GM23248 (cell line): ENCODE measurements around the gene UGT1A4. TPM values are rescaled to one million over a fixed set of nuclear protein-coding genes. Genes with fewer than 3 reads are reported as not detected.

Source experiments
- DNase-seq: peaks from one replicate; pipeline ENCODE4 v3.0.0-alpha.2; 2015
- H2AFZ ChIP-seq: fragments of 200-600 bp; sonication (generic); 2 replicates; pipeline ENCODE4 v1.6.1; 2016; ENCODE audit warnings: antibody characterized with exemption
- H3F3A ChIP-seq: fragments of 200-600 bp; sonication (generic); 2 replicates; pipeline ENCODE4 v1.6.1; 2016; ENCODE audit warnings: mild to moderate bottlenecking, antibody characterized with exemption, mixed run types; ENCODE audit not compliant: insufficient read depth
- H3K27ac ChIP-seq: fragments of 200-600 bp; sonication (generic); 2 replicates; pipeline ENCODE4 v1.5.1; 2016; ENCODE audit warnings: mild to moderate bottlenecking
- H3K27me3 ChIP-seq: fragments of 200-600 bp; sonication (generic); replicated peaks from 2 replicates; pipeline ENCODE4 v1.6.1; 2016; ENCODE audit warnings: mild to moderate bottlenecking; ENCODE audit not compliant: insufficient read depth
- H3K36me3 ChIP-seq: fragments of 200-600 bp; sonication (generic); 2 replicates; pipeline ENCODE4 v1.6.1; 2016; ENCODE audit warnings: low read depth, mild to moderate bottlenecking
- H3K4me1 ChIP-seq: fragments of 200-600 bp; sonication (generic); 2 replicates; pipeline ENCODE4 v1.6.1; 2016; ENCODE audit warnings: mild to moderate bottlenecking; ENCODE audit not compliant: insufficient read depth
- H3K4me2 ChIP-seq: fragments of 200-600 bp; sonication (generic); one replicate; pipeline ENCODE4 v1.6.1; 2016; ENCODE audit warnings: mild to moderate bottlenecking; ENCODE audit not compliant: unreplicated experiment
- H3K4me3 ChIP-seq: fragments of 200-600 bp; sonication (generic); 2 replicates; pipeline ENCODE4 v1.5.1; 2016; ENCODE audit warnings: mild to moderate bottlenecking
- H3K79me2 ChIP-seq: fragments of 200-600 bp; sonication (generic); 2 replicates; pipeline ENCODE4 v1.6.1; 2016; ENCODE audit warnings: mild to moderate bottlenecking; ENCODE audit not compliant: insufficient read depth
- H3K9ac ChIP-seq: fragments of 200-600 bp; sonication (generic); 2 replicates; pipeline ENCODE4 v1.6.1; 2016; ENCODE audit warnings: mild to moderate bottlenecking
- H3K9me2 ChIP-seq: fragments of 200-600 bp; sonication (generic); 2 replicates; pipeline ENCODE4 v1.6.1; 2016; ENCODE audit warnings: mixed run types, mild to moderate bottlenecking, moderate library complexity; ENCODE audit not compliant: insufficient read depth
- H3K9me3 ChIP-seq: fragments of 200-600 bp; sonication (generic); one replicate; pipeline ENCODE4 v1.6.1; 2017; ENCODE audit warnings: low read depth
- H4K20me1 ChIP-seq: fragments of 200-600 bp; sonication (generic); 2 replicates; pipeline ENCODE4 v1.6.0; 2016; ENCODE audit not compliant: insufficient read depth
- EZH2 ChIP-seq: fragments of 200-600 bp; sonication (generic); IDR thresholded peaks from 2 replicates; pipeline ENCODE4 v1.6.1; 2018; ENCODE audit warnings: antibody characterized with exemption, mild to moderate bottlenecking; ENCODE audit not compliant: insufficient read depth, poor library complexity, severe bottlenecking
- EZH2phosphoT487 ChIP-seq: fragments of 200-600 bp; sonication (generic); IDR thresholded peaks from 2 replicates; pipeline ENCODE4 v1.6.1; 2018; ENCODE audit warnings: antibody characterized with exemption, moderate library complexity, mild to moderate bottlenecking, low read depth; ENCODE audit not compliant: insufficient read depth
- WGBS, 2 experiments: methylation state at CpG; one replicate each; pipeline ENCODE4 v1.1.6; 2015 to 2017; ENCODE audit warnings: low lambda C conversion rate in 2 of 2, low coverage in 1 of 2; ENCODE audit errors: missing lambda C conversion rate in 2 of 2; 5-methylcytosine and 5-hydroxymethylcytosine counted together
- in situ Hi-C: fragments of 300-500 bp; cut with MboI; formaldehyde crosslinking; loops from 2 replicates; pipeline ENCODE4 v1.15.0; 2020
- polyA plus RNA-seq: library from polyadenylated mRNA; unstranded; fragments of >200 nt; fragmentation: Nextera tagmentation; extraction: Ambion mirVana; gene quantifications from 2 replicates; pipeline ENCODE4 v1.2.1, GENCODE V29; 2016
- total RNA-seq: library from RNA; depleted of rRNA; stranded (reverse); fragments of >200 nt; shearing (Covaris generic); gene quantifications from 2 replicates; pipeline ENCODE4 v1.2.3, GENCODE V29; 2014

Gene UGT1A4
- total and polyA plus RNA-seq, 2 experiments from 2014 or later: not detected

- H3K9me2 ChIP-seq: no peaks in the 10 kb centered on the region
- peaks cover 16% of the 10 kb centered on the region for H3K27me3 ChIP-seq
- no peak overlapping the region for H3K4me2 ChIP-seq
- H3K9me3 ChIP-seq: no peaks in the 10 kb centered on the region
- DNase-seq: no peak
- no peak overlapping the region for H3K27ac ChIP-seq
- no peak overlapping the region for H3K4me3 ChIP-seq
- no peak overlapping the region for H3K9ac ChIP-seq
- in situ Hi-C loops: no loop called here
- TF ChIP-seq EZH2phosphoT487: no peak
- TF ChIP-seq EZH2: no peak
- H3F3A ChIP-seq: no peaks in the 10 kb centered on the region
- H4K20me1 ChIP-seq: no peaks in the 10 kb centered on the region
- no peaks in the 10 kb centered on the region for H3K4me1 ChIP-seq
- no peaks in the 10 kb centered on the region for H3K79me2 ChIP-seq
- H2AFZ ChIP-seq: no peak overlapping the region
- H3K36me3 ChIP-seq: no peaks in the 10 kb centered on the region
- 21 to 31% methylated on average over 7 of the region's 7 CpGs for WGBS, 2 experiments
Observed at GRCh38 chr2:233799087-233799665, 80.6 kb downstream of the UGT1A4 start.

- no peak for DNase-seq
- Histone ChIP-seq H3K4me3 (no peak overlapping the region), H3K36me3 (no peaks in the 10 kb centered on the region), H3F3A (no peaks in the 10 kb centered on the region), H3K9ac (no peak overlapping the region), H3K27me3 (peaks cover 11% of the 10 kb centered on the region), H4K20me1 (no peaks in the 10 kb centered on the region), H3K4me1 (no peaks in the 10 kb centered on the region), H3K27ac (no peak overlapping the region), H3K9me2 (no peaks in the 10 kb centered on the region), H3K79me2 (no peaks in the 10 kb centered on the region), H2AFZ (no peak overlapping the region), H3K4me2 (no peak overlapping the region), H3K9me3 (no peaks in the 10 kb centered on the region)
- 47 to 55% methylated on average over 5 of the region's 5 CpGs for WGBS, 2 experiments
- in situ Hi-C loops: no loop called here
- TF ChIP-seq EZH2phosphoT487 (no peak), EZH2 (no peak)
Observed at GRCh38 chr2:233799716-233800115, 81.2 kb downstream of the UGT1A4 start.

GRCh38 chr2:233800208-233800607 lies 81.7 kb downstream of the UGT1A4 start:
- Histone ChIP-seq H3K27ac (no peak overlapping the region), H3K36me3 (no peaks in the 10 kb centered on the region), H3K9ac (no peak overlapping the region), H3K4me1 (no peaks in the 10 kb centered on the region), H3K4me2 (no peak overlapping the region), H3K27me3 (peaks cover 9% of the 10 kb centered on the region), H3K4me3 (no peak overlapping the region), H3F3A (no peaks in the 10 kb centered on the region), H2AFZ (no peak overlapping the region), H3K79me2 (no peaks in the 10 kb centered on the region), H4K20me1 (no peaks in the 10 kb centered on the region), H3K9me2 (no peaks in the 10 kb centered on the region), H3K9me3 (no peaks in the 10 kb centered on the region)
- 18 to 28% methylated on average over 7 of the region's 7 CpGs for WGBS, 2 experiments
- DNase-seq: no peak
- in situ Hi-C loops: no loop called here
- TF ChIP-seq EZH2phosphoT487 (no peak), EZH2 (no peak)

GRCh38 chr2:233801357-233802131 lies 83.0 kb downstream of the UGT1A4 start:
- Histone ChIP-seq H3K79me2 (no peaks in the 10 kb centered on the region), H3K4me3 (no peak overlapping the region), H3K27me3 (peaks cover 13% of the 10 kb centered on the region), H2AFZ (no peak overlapping the region), H3F3A (no peaks in the 10 kb centered on the region), H3K4me1 (no peaks in the 10 kb centered on the region), H3K4me2 (no peak overlapping the region), H4K20me1 (no peaks in the 10 kb centered on the region), H3K9me3 (no peaks in the 10 kb centered on the region), H3K9me2 (no peaks in the 10 kb centered on the region), H3K27ac (no peak overlapping the region), H3K36me3 (no peaks in the 10 kb centered on the region), H3K9ac (no peak overlapping the region)
- no peak for DNase-seq
- WGBS, 2 experiments: 37 to 38% methylated on average over 9 of the region's 9 CpGs
- TF ChIP-seq EZH2phosphoT487: no peak
- no peak for TF ChIP-seq EZH2
- in situ Hi-C loops: no loop called here
